ENCODE data around the gene SEC24D. TPM values are rescaled to one million over a fixed set of nuclear protein-coding genes. Genes with fewer than 3 reads are reported as not detected.
"Not testable (repeated sequence)": the region's sequence is repeated elsewhere in the genome, so short reads cannot be mapped to it uniquely, and the experiment has no call there.

SEC24D gene
- total RNA-seq, 1 experiment from 2014 or later: 32.0 TPM

DNA sequence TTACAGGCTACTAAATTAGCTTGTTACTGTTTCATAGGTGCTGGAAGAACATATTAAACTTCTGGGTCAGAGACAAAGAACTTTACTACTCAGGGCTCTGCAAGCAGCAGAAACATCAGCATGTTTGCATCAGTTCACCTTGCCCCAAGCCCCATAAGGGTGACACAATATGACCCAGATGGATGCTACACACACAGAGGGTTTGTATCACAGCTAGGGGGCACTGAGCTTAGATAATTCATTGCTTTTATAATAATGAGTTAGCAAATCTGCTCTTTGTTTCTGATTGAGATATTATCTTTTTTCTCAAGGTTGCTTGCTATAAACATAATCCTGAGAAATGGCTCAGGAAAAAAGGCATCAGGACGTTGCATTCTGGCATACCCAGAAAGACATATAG, 47.9 kb upstream of the SEC24D start:
- no peaks in the 10 kb centered on the region for H3K4me1 ChIP-seq
- Mint-ChIP-seq H3K27ac (ENCODE audit: unreplicated experiment) (no peak overlapping the region), H3K36me3 (ENCODE audit: insufficient read depth, unreplicated experiment) (no peaks in the 10 kb centered on the region), H3K27me3 (ENCODE audit: insufficient read depth, unreplicated experiment) (peaks cover 8% of the 10 kb centered on the region), H3K4me1 (ENCODE audit: low read depth, unreplicated experiment) (peaks cover 7% of the 10 kb centered on the region), H3K9me3 (ENCODE audit: unreplicated experiment) (no peaks in the 10 kb centered on the region), H3K4me3 (ENCODE audit: unreplicated experiment) (no peak overlapping the region)
- no TSS peak for BruUV-seq (replicated peaks)
- no peak overlapping the region for H3K4me3 ChIP-seq (ENCODE audit: low read depth, low read length)
- ChIA-PET CTCF (no interaction called here), POLR2A (no interaction called here)
- no peak for DNase-seq
- H3K27me3 ChIP-seq (replicated peaks; ENCODE audit: control insufficient read depth, insufficient read depth, low read length): no peaks in the 10 kb centered on the region
- intact Hi-C loops (cut with micrococcal nuclease; ENCODE audit: unreplicated experiment): no loop called here
- H3K36me3 ChIP-seq (ENCODE audit: control insufficient read depth, insufficient read depth, low read length): no peaks in the 10 kb centered on the region
- TF ChIP-seq CTCF (IDR thresholded peaks at IDR 0.05; ENCODE audit: insufficient read depth in 1 of 2, low read depth in 1 of 2, low read length in 1 of 2, severe bottlenecking in 1 of 2, unreplicated experiment in 1 of 2): no peak
- no peaks in the 10 kb centered on the region for H3K9me3 ChIP-seq

DNA sequence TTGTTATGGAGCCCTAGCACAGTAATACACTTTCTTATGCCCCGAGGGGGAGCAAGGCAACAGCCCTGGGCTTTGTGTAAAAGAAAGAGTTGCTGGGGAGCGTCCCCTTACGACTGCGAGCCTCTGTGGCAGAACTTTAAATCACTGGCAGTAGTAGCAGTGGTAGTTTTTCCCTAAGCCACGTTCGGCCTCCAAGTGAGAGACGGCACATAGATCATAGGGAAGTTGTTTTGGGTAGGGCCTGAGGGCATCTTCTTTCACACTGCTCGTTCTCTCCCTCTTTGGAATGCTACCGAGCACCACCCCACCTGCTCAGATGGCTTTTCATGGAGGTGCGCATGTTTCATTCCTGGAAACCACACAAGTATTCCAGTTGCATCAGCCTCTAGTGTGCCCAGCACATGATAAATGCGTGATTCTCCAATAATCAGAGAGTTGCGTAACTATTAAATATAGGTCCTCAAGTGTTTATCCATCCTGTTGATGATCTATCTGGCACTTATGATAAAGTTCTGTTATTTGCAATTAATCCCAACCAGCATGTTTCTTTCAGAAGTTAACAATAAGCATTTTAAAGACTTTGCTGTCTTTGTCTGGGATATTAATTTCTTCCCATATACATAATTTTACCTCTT, 45.7 kb upstream of the SEC24D start:
- Histone ChIP-seq H3K9me3 (no peaks in the 10 kb centered on the region), H3K27me3 (replicated peaks; ENCODE audit: control insufficient read depth, insufficient read depth, low read length) (no peaks in the 10 kb centered on the region), H3K4me1 (no peaks in the 10 kb centered on the region), H3K36me3 (ENCODE audit: control insufficient read depth, insufficient read depth, low read length) (no peaks in the 10 kb centered on the region), H3K4me3 (ENCODE audit: low read depth, low read length) (no peak overlapping the region)
- intact Hi-C loops (cut with micrococcal nuclease; ENCODE audit: unreplicated experiment): no loop called here
- Mint-ChIP-seq H3K27ac (ENCODE audit: unreplicated experiment) (no peak overlapping the region), H3K27me3 (ENCODE audit: insufficient read depth, unreplicated experiment) (peaks cover 4% of the 10 kb centered on the region), H3K4me3 (ENCODE audit: unreplicated experiment) (no peak overlapping the region), H3K9me3 (ENCODE audit: unreplicated experiment) (no peaks in the 10 kb centered on the region), H3K36me3 (ENCODE audit: insufficient read depth, unreplicated experiment) (no peaks in the 10 kb centered on the region), H3K4me1 (ENCODE audit: low read depth, unreplicated experiment) (no peaks in the 10 kb centered on the region)
- no TSS peak for BruUV-seq (replicated peaks)
- DNase-seq: no peak
- ChIA-PET POLR2A (no interaction called here), CTCF (no interaction called here)
- no peak for TF ChIP-seq CTCF (IDR thresholded peaks at IDR 0.05; ENCODE audit: insufficient read depth in 1 of 2, low read depth in 1 of 2, low read length in 1 of 2, severe bottlenecking in 1 of 2, unreplicated experiment in 1 of 2)

- no peaks in the 10 kb centered on the region for H3K9me3 Mint-ChIP-seq (ENCODE audit: unreplicated experiment)
- no peak overlapping the region for H3K4me3 Mint-ChIP-seq (ENCODE audit: unreplicated experiment)
Measured at GRCh38 chr4:118879409-118879808, 43.5 kb upstream of the SEC24D start.

GRCh38 chr4:118878507-118878906, 42.6 kb upstream of the SEC24D start:
- DNase-seq; H3K4me1 Mint-ChIP-seq (ENCODE audit: low read depth, unreplicated experiment); H3K36me3 Mint-ChIP-seq (ENCODE audit: insufficient read depth, unreplicated experiment); BruUV-seq (replicated peaks); H3K27ac Mint-ChIP-seq (ENCODE audit: unreplicated experiment); H3K4me1 ChIP-seq; intact Hi-C loops (cut with micrococcal nuclease; ENCODE audit: unreplicated experiment); H3K4me3 Mint-ChIP-seq (ENCODE audit: unreplicated experiment); H3K4me3 ChIP-seq (ENCODE audit: low read depth, low read length); CTCF ChIA-PET; H3K27me3 Mint-ChIP-seq (ENCODE audit: insufficient read depth, unreplicated experiment); POLR2A ChIA-PET; H3K9me3 Mint-ChIP-seq (ENCODE audit: unreplicated experiment); H3K27me3 ChIP-seq (replicated peaks; ENCODE audit: control insufficient read depth, insufficient read depth, low read length); H3K9me3 ChIP-seq; H3K36me3 ChIP-seq (ENCODE audit: control insufficient read depth, insufficient read depth, low read length): not testable (repeated sequence)

More at GRCh38 chr4:118879409-118879808, 43.5 kb upstream of the SEC24D start:
- H3K36me3 ChIP-seq (ENCODE audit: control insufficient read depth, insufficient read depth, low read length): no peaks in the 10 kb centered on the region
- BruUV-seq (replicated peaks): no TSS peak
- ChIA-PET CTCF (no interaction called here), POLR2A (no interaction called here)
- Mint-ChIP-seq H3K4me1 (ENCODE audit: low read depth, unreplicated experiment) (no peaks in the 10 kb centered on the region), H3K36me3 (ENCODE audit: insufficient read depth, unreplicated experiment) (no peaks in the 10 kb centered on the region), H3K27me3 (ENCODE audit: insufficient read depth, unreplicated experiment) (no peaks in the 10 kb centered on the region), H3K27ac (ENCODE audit: unreplicated experiment) (no peak overlapping the region)
- TF ChIP-seq CTCF (IDR thresholded peaks at IDR 0.05; ENCODE audit: insufficient read depth in 1 of 2, low read depth in 1 of 2, low read length in 1 of 2, severe bottlenecking in 1 of 2, unreplicated experiment in 1 of 2): no peak
- intact Hi-C loops (cut with micrococcal nuclease; ENCODE audit: unreplicated experiment): no loop called here
- no peak for DNase-seq
- H3K4me3 ChIP-seq (ENCODE audit: low read depth, low read length): no peak overlapping the region
- H3K9me3 ChIP-seq: no peaks in the 10 kb centered on the region
- H3K27me3 ChIP-seq (replicated peaks; ENCODE audit: control insufficient read depth, insufficient read depth, low read length): no peaks in the 10 kb centered on the region
- H3K4me1 ChIP-seq: no peaks in the 10 kb centered on the region
